ENCODE results near the gene NPEPPS.

Gene NPEPPS

GRCh38 chr17:47651704-47652103 lies 120.8 kb downstream of the NPEPPS start:
- TF ChIP-seq, protein P1, sequence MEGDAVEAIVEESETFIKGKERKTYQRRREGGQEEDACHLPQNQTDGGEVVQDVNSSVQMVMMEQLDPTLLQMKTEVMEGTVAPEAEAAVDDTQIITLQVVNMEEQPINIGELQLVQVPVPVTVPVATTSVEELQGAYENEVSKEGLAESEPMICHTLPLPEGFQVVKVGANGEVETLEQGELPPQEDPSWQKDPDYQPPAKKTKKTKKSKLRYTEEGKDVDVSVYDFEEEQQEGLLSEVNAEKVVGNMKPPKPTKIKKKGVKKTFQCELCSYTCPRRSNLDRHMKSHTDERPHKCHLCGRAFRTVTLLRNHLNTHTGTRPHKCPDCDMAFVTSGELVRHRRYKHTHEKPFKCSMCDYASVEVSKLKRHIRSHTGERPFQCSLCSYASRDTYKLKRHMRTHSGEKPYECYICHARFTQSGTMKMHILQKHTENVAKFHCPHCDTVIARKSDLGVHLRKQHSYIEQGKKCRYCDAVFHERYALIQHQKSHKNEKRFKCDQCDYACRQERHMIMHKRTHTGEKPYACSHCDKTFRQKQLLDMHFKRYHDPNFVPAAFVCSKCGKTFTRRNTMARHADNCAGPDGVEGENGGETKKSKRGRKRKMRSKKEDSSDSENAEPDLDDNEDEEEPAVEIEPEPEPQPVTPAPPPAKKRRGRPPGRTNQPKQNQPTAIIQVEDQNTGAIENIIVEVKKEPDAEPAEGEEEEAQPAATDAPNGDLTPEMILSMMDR (IDR thresholded peaks at IDR 0.05; ENCODE audit: low read length, missing control alignments): no peak
- peak overlapping the region; percentile 80 for H3K4me3 ChIP-seq (replicated peaks; ENCODE audit: low read depth, low read length)
- no peak for DNase-seq (ENCODE audit: low read depth)

- TF ChIP-seq, protein P1 (IDR thresholded peaks at IDR 0.05; ENCODE audit: low read length, missing control alignments): no peak
- DNase-seq (ENCODE audit: low read depth): peak; percentile 46
- H3K4me3 ChIP-seq (replicated peaks; ENCODE audit: low read depth, low read length): no peak overlapping the region
Observed at GRCh38 chr17:47652570-47652969, 121.7 kb downstream of the NPEPPS start.

- no peak for DNase-seq (ENCODE audit: low read depth)
- no peak overlapping the region for H3K4me3 ChIP-seq (replicated peaks; ENCODE audit: low read depth, low read length)
- TF ChIP-seq, protein P1 (IDR thresholded peaks at IDR 0.05; ENCODE audit: low read length, missing control alignments): no peak
Observed at GRCh38 chr17:47653442-47653841, 122.5 kb downstream of the NPEPPS start.

DNA sequence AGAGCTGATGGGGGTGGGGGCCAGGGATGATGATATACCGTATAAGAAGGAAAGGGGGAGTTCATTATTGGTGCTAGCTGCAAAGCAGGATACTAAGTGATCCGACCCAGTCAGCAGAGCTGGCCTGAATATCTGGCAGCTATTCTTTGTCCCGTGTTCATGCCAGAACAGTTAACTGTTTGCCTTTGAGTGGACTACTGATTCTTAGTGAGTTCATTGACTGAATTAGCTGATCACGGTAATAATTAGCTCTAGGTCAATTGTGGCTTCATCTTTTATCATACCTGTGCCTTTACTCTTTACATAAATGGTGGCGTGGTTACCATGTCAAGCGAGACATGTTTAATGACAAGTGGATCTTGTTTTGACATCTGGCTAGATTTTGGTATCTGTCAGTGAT lies 124.1 kb downstream of the NPEPPS start:
- DNase-seq (ENCODE audit: low read depth): no peak
- TF ChIP-seq, protein P1 (IDR thresholded peaks at IDR 0.05; ENCODE audit: low read length, missing control alignments): no peak

GRCh38 chr17:47660064-47660492 lies 129.2 kb downstream of the NPEPPS start:
- TF ChIP-seq, protein P1 (IDR thresholded peaks at IDR 0.05; ENCODE audit: low read length, missing control alignments): no peak
- H3K4me3 ChIP-seq (replicated peaks; ENCODE audit: low read depth, low read length): no peak overlapping the region
- DNase-seq (ENCODE audit: low read depth): no peak

More for the DNA sequence above, 124.1 kb downstream of the NPEPPS start:
- H3K4me3 ChIP-seq (replicated peaks; ENCODE audit: low read depth, low read length): no peak overlapping the region

DNA sequence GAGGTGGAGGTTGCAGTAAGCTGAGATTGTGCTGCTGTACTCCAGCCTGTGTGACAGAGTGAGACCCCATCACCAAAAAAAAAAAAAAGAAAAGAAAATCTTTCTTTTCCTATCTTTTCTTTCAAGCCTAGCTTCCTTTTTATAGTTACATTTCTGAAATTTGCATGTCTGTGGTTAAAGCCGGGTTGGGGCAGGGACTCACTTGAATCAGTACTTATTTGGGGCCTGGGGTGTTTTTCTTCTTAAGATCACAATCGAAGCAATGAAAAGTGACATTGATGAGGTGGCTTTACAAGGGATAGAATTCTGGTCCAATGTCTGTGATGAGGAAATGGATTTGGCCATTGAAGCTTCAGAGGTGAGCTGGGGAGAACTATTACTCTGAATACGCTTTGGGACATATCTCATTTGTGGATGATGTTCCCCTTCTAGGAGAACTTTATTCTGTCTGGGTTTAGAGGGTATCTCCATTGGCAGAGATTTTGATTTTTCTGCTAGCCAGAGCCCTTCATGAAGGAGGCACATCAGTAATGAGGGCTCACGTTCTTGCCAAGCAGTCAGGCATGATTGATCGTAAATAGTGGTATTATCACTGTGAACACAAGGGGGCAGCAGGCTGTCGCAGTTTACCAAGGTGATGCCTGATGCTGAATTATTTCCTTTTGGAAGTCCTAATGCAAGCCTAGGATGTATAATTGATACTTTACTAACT lies 133.2 kb downstream of the NPEPPS start:
- peak; percentile 78 for DNase-seq (ENCODE audit: low read depth)
- TF ChIP-seq, protein P1 (IDR thresholded peaks at IDR 0.05; ENCODE audit: low read length, missing control alignments): peak; percentile 82
- no peak overlapping the region for H3K4me3 ChIP-seq (replicated peaks; ENCODE audit: low read depth, low read length)

- DNase-seq (ENCODE audit: low read depth): no peak
- no peak overlapping the region for H3K4me3 ChIP-seq (replicated peaks; ENCODE audit: low read depth, low read length)
- TF ChIP-seq, protein P1 (IDR thresholded peaks at IDR 0.05; ENCODE audit: low read length, missing control alignments): no peak
Observed at GRCh38 chr17:47664624-47664941, 133.7 kb downstream of the NPEPPS start.

Data from fibroblast of pulmonary artery (primary cell).